ENCODE data around the gene TOMT.

DNA sequence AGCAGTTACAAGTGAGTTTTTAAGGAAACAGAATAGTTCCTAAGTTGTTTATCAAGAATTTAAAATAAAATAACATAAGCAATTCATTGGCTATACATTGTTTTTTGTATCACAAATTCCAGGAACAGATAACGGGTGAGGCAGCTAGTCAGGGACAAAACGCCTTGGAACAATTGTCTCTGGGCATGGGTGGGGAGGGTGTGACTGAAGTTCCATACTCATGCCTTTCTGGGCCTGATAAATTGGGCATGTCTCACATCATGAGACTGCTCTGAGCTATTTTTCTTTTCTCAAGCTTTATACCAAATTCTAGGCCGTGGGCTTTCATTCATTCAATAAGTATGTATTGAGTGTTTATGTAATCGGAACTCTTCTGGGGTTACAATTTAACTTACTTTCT, 51.4 kb downstream of the TOMT start:
- TF ChIP-seq SNAI2 (CRISPR knock-in tag; IDR thresholded peaks at IDR 0.05) (no peak), PPARA (CRISPR knock-in tag; IDR thresholded peaks at IDR 0.05; ENCODE audit: borderline replicate concordance) (no peak), ARNTL (CRISPR knock-in tag; IDR thresholded peaks at IDR 0.05; ENCODE audit: borderline replicate concordance, low read depth) (no peak), ZFP3 (CRISPR knock-in tag; IDR thresholded peaks at IDR 0.05) (no peak), GLIS3 (CRISPR knock-in tag; IDR thresholded peaks at IDR 0.05) (no peak), TOX (CRISPR knock-in tag; IDR thresholded peaks at IDR 0.05; ENCODE audit: borderline replicate concordance) (no peak), ZFP30 (CRISPR knock-in tag; IDR thresholded peaks at IDR 0.05) (no peak), TCF4 (CRISPR knock-in tag; IDR thresholded peaks at IDR 0.05; ENCODE audit: borderline replicate concordance) (no peak), ZC3H10 (CRISPR knock-in tag; IDR thresholded peaks at IDR 0.05) (no peak)
- TF ChIP-seq, protein P1, sequence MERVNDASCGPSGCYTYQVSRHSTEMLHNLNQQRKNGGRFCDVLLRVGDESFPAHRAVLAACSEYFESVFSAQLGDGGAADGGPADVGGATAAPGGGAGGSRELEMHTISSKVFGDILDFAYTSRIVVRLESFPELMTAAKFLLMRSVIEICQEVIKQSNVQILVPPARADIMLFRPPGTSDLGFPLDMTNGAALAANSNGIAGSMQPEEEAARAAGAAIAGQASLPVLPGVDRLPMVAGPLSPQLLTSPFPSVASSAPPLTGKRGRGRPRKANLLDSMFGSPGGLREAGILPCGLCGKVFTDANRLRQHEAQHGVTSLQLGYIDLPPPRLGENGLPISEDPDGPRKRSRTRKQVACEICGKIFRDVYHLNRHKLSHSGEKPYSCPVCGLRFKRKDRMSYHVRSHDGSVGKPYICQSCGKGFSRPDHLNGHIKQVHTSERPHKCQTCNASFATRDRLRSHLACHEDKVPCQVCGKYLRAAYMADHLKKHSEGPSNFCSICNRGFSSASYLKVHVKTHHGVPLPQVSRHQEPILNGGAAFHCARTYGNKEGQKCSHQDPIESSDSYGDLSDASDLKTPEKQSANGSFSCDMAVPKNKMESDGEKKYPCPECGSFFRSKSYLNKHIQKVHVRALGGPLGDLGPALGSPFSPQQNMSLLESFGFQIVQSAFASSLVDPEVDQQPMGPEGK (CRISPR knock-in tag; IDR thresholded peaks at IDR 0.05; ENCODE audit: borderline replicate concordance) = no peak
- TF ChIP-seq, protein P2, sequence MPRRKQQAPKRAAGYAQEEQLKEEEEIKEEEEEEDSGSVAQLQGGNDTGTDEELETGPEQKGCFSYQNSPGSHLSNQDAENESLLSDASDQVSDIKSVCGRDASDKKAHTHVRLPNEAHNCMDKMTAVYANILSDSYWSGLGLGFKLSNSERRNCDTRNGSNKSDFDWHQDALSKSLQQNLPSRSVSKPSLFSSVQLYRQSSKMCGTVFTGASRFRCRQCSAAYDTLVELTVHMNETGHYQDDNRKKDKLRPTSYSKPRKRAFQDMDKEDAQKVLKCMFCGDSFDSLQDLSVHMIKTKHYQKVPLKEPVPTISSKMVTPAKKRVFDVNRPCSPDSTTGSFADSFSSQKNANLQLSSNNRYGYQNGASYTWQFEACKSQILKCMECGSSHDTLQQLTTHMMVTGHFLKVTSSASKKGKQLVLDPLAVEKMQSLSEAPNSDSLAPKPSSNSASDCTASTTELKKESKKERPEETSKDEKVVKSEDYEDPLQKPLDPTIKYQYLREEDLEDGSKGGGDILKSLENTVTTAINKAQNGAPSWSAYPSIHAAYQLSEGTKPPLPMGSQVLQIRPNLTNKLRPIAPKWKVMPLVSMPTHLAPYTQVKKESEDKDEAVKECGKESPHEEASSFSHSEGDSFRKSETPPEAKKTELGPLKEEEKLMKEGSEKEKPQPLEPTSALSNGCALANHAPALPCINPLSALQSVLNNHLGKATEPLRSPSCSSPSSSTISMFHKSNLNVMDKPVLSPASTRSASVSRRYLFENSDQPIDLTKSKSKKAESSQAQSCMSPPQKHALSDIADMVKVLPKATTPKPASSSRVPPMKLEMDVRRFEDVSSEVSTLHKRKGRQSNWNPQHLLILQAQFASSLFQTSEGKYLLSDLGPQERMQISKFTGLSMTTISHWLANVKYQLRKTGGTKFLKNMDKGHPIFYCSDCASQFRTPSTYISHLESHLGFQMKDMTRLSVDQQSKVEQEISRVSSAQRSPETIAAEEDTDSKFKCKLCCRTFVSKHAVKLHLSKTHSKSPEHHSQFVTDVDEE (CRISPR knock-in tag; IDR thresholded peaks at IDR 0.05) = no peak

Data from SK-N-SH treated with all-trans-retinoic acid at 6 μM for 48 hours (cell line).